Measurements from ENCODE around the gene R3HDM2. TPM values are rescaled to one million over a fixed set of nuclear protein-coding genes. Genes with fewer than 3 reads are reported as not detected.
"Not testable (repeated sequence)": the region's sequence is repeated elsewhere in the genome, so short reads cannot be mapped to it uniquely, and the experiment has no call there.

Gene R3HDM2
- total RNA-seq, 4 donors from 2014 or later: 24.2 to 47.3 (median 26.7) TPM

DNA sequence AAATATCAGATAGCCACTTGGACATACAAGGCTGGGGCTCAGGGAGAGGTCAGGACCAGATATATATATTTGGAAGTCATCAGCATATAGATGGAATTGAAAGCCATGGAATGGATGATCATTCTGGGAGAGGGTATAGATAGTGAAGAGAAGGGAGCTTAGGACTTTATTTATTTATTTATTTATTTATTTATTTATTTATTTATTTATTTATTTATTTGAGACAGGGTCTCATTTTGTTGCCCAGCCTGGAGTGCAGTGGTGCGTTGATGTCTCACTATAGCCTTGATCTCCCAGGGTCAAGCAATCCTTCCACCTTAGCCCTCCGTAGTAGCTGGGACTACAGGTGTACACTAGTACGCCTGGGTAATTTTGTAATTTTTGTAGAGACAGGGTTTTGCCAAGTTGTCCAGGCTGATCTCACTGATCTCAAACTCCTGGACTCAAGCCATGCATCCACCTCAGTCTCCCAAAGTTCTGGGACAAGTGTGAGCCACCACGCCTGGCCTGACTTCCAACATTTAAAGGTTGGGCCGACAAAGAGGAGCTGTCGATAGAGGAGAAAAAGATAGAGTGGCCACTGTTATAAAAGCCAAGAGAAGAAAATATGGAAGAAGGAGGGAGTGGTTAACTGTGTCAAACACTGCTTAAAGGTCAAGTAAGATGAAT lies 15.6 kb upstream of the R3HDM2 start:
- no peak for ATAC-seq (ENCODE audit: low FRiP score)
- TF ChIP-seq, protein P1, sequence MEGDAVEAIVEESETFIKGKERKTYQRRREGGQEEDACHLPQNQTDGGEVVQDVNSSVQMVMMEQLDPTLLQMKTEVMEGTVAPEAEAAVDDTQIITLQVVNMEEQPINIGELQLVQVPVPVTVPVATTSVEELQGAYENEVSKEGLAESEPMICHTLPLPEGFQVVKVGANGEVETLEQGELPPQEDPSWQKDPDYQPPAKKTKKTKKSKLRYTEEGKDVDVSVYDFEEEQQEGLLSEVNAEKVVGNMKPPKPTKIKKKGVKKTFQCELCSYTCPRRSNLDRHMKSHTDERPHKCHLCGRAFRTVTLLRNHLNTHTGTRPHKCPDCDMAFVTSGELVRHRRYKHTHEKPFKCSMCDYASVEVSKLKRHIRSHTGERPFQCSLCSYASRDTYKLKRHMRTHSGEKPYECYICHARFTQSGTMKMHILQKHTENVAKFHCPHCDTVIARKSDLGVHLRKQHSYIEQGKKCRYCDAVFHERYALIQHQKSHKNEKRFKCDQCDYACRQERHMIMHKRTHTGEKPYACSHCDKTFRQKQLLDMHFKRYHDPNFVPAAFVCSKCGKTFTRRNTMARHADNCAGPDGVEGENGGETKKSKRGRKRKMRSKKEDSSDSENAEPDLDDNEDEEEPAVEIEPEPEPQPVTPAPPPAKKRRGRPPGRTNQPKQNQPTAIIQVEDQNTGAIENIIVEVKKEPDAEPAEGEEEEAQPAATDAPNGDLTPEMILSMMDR (IDR thresholded peaks at IDR 0.05): no peak
- DNase-seq (ENCODE audit: low spot score): no peak

DNA sequence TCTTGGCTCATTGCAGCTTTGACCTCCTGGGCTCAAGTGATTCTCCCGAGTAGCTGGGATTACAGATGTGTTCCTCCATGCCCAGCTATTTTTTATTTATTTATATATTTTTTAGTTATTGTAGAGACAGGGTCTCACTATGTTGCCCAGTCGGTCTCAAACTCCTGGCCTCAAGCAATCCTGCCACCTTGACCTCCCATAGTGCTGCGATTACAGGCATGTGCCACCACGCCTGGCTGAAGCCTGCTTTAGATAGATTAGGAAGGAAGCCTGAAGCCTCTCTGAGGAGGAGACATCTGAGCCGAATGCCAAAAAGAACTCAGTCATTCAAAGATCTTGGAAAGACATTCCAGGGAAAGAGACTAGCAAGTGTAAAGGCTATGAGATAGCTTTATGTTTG lies 13.9 kb upstream of the R3HDM2 start:
- ATAC-seq (ENCODE audit: low FRiP score) (no peak), DNase-seq (ENCODE audit: low spot score) (no peak)
- TF ChIP-seq, protein P1 (IDR thresholded peaks at IDR 0.05): no peak

DNA sequence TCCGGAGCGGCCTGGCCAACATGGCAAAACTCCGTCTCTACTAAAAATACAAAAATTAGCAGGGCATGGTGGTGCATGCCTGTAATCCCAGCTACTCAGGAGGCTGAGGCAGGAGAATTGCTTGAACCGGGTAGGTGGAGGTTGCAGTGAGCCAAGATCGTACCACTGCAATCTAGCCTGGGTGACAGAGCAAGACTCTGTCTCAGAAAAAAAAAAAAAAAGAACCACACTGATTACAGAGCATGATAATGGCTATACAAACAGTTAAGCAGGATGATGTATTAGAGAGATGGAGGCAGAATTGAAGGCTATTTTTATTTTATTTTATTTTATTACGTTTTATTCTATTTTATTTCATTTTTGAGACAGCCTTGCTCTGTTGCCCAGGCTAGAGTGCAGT lies 13.5 kb upstream of the R3HDM2 start:
- not testable (repeated sequence) for DNase-seq (ENCODE audit: low spot score); ATAC-seq (ENCODE audit: low FRiP score)

DNA sequence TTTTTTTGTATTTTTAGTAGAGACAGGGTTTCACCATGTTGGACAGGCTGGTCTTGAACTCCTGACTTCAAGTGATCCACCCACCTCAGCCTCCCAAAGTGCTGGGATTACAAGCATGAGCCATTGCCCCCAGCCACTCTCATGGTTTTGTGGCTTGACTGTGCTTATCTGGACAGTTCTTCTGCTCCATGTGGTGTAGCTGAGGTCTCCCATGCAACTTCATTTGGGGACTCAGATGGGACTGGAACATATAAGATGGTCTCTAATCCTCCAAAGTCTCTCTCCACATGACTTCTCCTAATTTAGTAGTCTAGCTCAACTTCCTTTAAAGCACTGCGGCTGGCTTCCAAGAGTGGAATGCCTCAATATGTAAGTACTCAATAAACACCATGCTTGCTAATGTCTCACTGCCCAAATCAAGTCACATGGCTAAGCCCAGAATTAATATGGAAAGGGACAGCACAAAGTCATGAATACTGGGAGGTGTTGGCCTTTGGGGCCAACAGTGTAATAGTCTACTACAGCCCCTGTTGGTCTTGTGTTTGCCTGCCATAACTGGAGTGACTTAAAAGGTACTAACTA lies 11.1 kb upstream of the R3HDM2 start:
- no peak for DNase-seq (ENCODE audit: low spot score)
- no peak for ATAC-seq (ENCODE audit: low FRiP score)
- TF ChIP-seq, protein P1 (IDR thresholded peaks at IDR 0.05): no peak

DNA sequence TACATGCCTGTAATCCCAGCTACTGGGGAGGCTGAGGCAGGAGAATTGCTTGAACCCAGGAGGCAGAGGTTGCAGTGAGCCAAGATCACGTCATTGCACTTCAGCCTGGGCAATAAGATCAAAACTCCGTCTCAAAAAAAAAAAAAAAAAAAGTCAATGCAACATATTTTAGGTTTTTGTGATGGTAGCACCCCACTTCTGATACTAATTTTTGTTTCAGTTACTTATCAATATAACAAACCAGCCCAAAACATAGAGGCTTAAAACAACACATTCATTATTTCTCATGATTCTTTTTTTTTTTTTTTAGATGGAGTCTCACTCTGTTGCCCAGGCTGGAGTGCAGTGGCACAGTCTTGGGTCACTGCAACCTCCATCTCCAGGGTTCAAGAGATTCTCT lies 10.6 kb upstream of the R3HDM2 start:
- ATAC-seq (ENCODE audit: low FRiP score); DNase-seq (ENCODE audit: low spot score): not testable (repeated sequence)

DNA sequence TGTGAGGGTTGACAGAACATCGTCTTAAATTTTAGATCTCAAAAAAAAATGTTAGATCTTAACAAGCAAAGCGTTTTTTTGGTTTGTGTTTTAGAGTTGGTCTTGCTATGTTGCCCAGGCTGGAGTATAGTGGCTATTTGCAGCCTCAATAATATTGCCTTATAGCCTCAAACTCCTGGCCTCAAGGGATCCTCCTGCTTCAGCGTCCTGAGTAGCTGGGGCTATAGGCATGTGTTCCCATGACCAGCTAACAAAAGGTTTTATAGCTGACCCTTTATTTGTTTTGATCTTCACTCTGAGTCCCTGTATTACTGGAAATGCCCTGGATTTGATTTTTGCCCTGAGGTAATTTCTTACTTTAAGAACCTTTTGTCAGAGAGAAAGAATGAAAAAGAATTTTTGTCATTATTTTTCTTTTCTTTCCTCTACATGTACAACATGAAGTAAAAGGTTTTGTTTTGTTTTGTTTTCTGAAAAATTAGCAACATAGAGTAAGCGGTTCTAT lies 9.0 kb upstream of the R3HDM2 start:
- ATAC-seq (ENCODE audit: low FRiP score) (no peak), DNase-seq (ENCODE audit: low spot score) (no peak)
- TF ChIP-seq, protein P1 (IDR thresholded peaks at IDR 0.05): no peak

DNA sequence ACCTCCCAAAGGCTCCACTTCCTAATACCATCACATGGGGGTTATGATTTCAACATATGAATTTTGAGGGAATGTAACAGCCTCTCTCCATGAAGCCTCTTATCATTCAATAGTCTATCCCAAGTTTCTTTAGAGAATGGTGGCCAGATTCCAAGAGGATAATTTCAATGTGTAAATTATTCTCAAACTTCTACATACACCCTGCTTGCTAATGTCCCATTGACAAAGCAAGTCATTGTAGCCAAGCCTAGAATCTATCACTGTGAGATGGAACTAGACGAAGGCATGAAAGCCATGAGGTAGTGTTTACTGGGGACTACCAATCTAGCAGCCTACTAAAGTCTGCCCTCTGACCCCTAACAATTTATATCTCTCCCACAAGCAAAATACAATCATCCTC lies 7.6 kb upstream of the R3HDM2 start:
- no peak for DNase-seq (ENCODE audit: low spot score)
- TF ChIP-seq, protein P1 (IDR thresholded peaks at IDR 0.05): no peak
- ATAC-seq (ENCODE audit: low FRiP score): no peak

DNA sequence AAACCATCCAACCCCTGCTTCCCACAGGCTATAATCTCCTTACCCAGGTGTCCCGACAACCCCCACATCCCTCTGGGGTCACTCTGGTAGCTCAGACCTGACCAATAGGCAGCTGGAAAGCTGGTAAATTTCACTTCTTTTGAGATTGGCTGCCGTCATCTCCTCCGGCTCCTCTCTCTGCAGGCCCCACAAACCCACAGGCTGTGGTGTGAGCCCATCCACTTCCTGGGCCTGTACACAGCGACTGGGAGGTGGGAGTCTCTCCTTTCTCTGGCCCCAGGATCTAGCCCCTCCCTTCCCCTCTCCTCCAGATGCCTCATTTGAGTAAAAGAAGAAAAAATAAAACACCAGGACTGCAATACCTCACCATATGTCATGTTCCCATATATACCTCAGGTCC lies 4.5 kb upstream of the R3HDM2 start:
- ATAC-seq (ENCODE audit: low FRiP score) (no peak), DNase-seq (ENCODE audit: low spot score) (no peak)
- TF ChIP-seq, protein P1 (IDR thresholded peaks at IDR 0.05): no peak
